A549 (cell line): ENCODE results near the gene RBM26.

Source experiments
- HEYL ChIP-seq: fragments of 250-450 bp; sonication (Bioruptor Pico); IDR thresholded peaks from 2 replicates; pipeline ENCODE4 v1.8.0; 2021; ENCODE audit warnings: mild to moderate bottlenecking, moderate library complexity
- POLR2A ChIP-seq: IDR thresholded peaks from 2 replicates; pipeline ENCODE4 v1.6.1; 2012; ENCODE audit warnings: mild to moderate bottlenecking, low read length
- POLR2AphosphoS2 ChIP-seq: conservative IDR thresholded peaks from 2 replicates; pipeline ENCODE4 v1.6.1; 2012; ENCODE audit warnings: low read length, improper control_type of control experiment, inconsistent platforms
- RAD21 ChIP-seq, 2 experiments: fragments of >200 bp in 1 of 2; sonication (Bioruptor Twin) in 1 of 2; formaldehyde crosslinking in 1 of 2; IDR thresholded peaks in 1 of 2; conservative IDR thresholded peaks in 1 of 2; 2 replicates in 1 of 2; 3 replicates in 1 of 2; pipeline ENCODE4 v1.6.1; 2012 to 2018; ENCODE audit warnings: inconsistent platforms in 1 of 2
- RFX5 ChIP-seq: fragments of 450-650 bp; IDR thresholded peaks from 2 replicates; pipeline ENCODE4 v1.7.1; 2014; ENCODE audit warnings: antibody characterized with exemption, mild to moderate bottlenecking, moderate library complexity
- TF ChIP-seq, protein P1 (sequence below): fragments of >200 bp; sonication (Bioruptor Twin); formaldehyde crosslinking; IDR thresholded peaks from 3 replicates; pipeline ENCODE4 v1.5.1; 2016

- TF ChIP-seq POLR2A (no peak), RFX5 (no peak), HEYL (CRISPR knock-in tag) (no peak), POLR2AphosphoS2 (no peak), RAD21 (conservative IDR thresholded peaks at IDR 0.05 in 1 of 2, IDR thresholded peaks at IDR 0.05 in 1 of 2) (no peak)
- TF ChIP-seq, protein P1, sequence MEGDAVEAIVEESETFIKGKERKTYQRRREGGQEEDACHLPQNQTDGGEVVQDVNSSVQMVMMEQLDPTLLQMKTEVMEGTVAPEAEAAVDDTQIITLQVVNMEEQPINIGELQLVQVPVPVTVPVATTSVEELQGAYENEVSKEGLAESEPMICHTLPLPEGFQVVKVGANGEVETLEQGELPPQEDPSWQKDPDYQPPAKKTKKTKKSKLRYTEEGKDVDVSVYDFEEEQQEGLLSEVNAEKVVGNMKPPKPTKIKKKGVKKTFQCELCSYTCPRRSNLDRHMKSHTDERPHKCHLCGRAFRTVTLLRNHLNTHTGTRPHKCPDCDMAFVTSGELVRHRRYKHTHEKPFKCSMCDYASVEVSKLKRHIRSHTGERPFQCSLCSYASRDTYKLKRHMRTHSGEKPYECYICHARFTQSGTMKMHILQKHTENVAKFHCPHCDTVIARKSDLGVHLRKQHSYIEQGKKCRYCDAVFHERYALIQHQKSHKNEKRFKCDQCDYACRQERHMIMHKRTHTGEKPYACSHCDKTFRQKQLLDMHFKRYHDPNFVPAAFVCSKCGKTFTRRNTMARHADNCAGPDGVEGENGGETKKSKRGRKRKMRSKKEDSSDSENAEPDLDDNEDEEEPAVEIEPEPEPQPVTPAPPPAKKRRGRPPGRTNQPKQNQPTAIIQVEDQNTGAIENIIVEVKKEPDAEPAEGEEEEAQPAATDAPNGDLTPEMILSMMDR, result no peak
These were observed 93.7 kb downstream of the RBM26 start for GRCh38 chr13:79312340-79312855.
